A549 (cell line): Measurements from ENCODE around the gene ANKRD17. TPM values are rescaled to one million over a fixed set of nuclear protein-coding genes. Genes with fewer than 3 reads are reported as not detected.
"Not testable (repeated sequence)": the region's sequence is repeated elsewhere in the genome, so short reads cannot be mapped to it uniquely, and the experiment has no call there.

Experiments used
- ATAC-seq, 2 experiments: fragments of 200-7000 bp in 1 of 2; fragments of >200 bp in 1 of 2; cut with Nextera tagmentation in 1 of 2; cut with Tn5 transposase in 1 of 2; 3 replicates each; pipeline versions ENCODE4 v1.8.0 to v1.9.1; 2018 to 2020; ENCODE audit warnings: mild to moderate bottlenecking in 1 of 2, moderate library complexity in 1 of 2
- CTCF ChIA-PET: fragments of 300-600 bp; sonication (Branson Sonifier 250); formaldehyde crosslinking; extraction: SDS; loops from one replicate; lab custom pipeline; 2021; ENCODE audit warnings: antibody characterized with exemption, inconsistent platforms; lab: Yijun Ruan, JAX
- POLR2A ChIA-PET: fragments of 350-600 bp; formaldehyde crosslinking; extraction: SDS; loops from one replicate; lab custom pipeline; 2021; ENCODE audit warnings: antibody characterized with exemption, inconsistent platforms; lab: Yijun Ruan, JAX
- DNase-seq, 2 experiments: peaks; one replicate each; pipeline versions ENCODE4 v3.0.0 to v3.0.0-alpha.2; 2011 to 2016; ENCODE audit warnings: low read depth in 1 of 2, low spot score in 1 of 2
- FAIRE-seq: peaks from 2 replicates; lab custom pipeline; 2011; peaks lifted over from hg19 to GRCh38; lab: Jason Lieb, UNC
- H3K27ac ChIP-seq, 2 experiments: fragments of >200 bp; sonication (Bioruptor Twin); formaldehyde crosslinking; 3 replicates each; pipeline ENCODE4 v1.5.1; 2016 to 2017
- H3K4me1 ChIP-seq: fragments of >200 bp; sonication (Bioruptor Twin); formaldehyde crosslinking; 3 replicates; pipeline ENCODE4 v1.6.1; 2016
- H3K4me2 ChIP-seq: fragments of >200 bp; sonication (Bioruptor Twin); formaldehyde crosslinking; 3 replicates; pipeline ENCODE4 v1.6.1; 2016
- H3K4me3 ChIP-seq: fragments of >200 bp; sonication (Bioruptor Twin); formaldehyde crosslinking; 3 replicates; pipeline ENCODE4 v1.5.1; 2016
- H3K9me3 ChIP-seq: fragments of >200 bp; sonication (Bioruptor Twin); formaldehyde crosslinking; 3 replicates; pipeline ENCODE4 v1.6.1; 2016
- BHLHE40 ChIP-seq: IDR thresholded peaks from 2 replicates; pipeline ENCODE4 v1.6.1; 2012; ENCODE audit warnings: low read depth, low read length, inconsistent platforms
- CBX2 ChIP-seq: fragments of 200-600 bp; sonication (generic); IDR thresholded peaks from 2 replicates; pipeline ENCODE4 v1.6.1; 2016; ENCODE audit warnings: low read depth, mild to moderate bottlenecking, borderline replicate concordance
- CBX8 ChIP-seq: fragments of 200-600 bp; sonication (generic); IDR thresholded peaks from 2 replicates; pipeline ENCODE4 v1.6.1; 2016
- CEBPB ChIP-seq, 2 experiments: fragments of >200 bp in 1 of 2; sonication (Bioruptor Twin) in 1 of 2; formaldehyde crosslinking in 1 of 2; IDR thresholded peaks; 2 replicates each; pipeline ENCODE4 v1.6.1; 2012 to 2016
- CHD2 ChIP-seq: fragments of 150-350 bp; IDR thresholded peaks from 2 replicates; pipeline ENCODE4 v1.6.1; 2014; ENCODE audit warnings: low read length; ENCODE audit not compliant: partially characterized antibody
- CHD4 ChIP-seq: fragments of 200-600 bp; sonication (generic); IDR thresholded peaks from 2 replicates; pipeline ENCODE4 v1.6.1; 2016; ENCODE audit warnings: antibody characterized with exemption, mild to moderate bottlenecking, borderline replicate concordance
- E2F6 ChIP-seq: IDR thresholded peaks from 2 replicates; pipeline ENCODE4 v1.6.1; 2012; ENCODE audit warnings: low read depth, borderline replicate concordance
- EHF ChIP-seq: fragments of 250-450 bp; sonication (Bioruptor Pico); IDR thresholded peaks from 2 replicates; pipeline ENCODE4 v1.5.0; 2020; ENCODE audit warnings: mild to moderate bottlenecking
- EP300 ChIP-seq, 2 experiments: fragments of >200 bp; sonication (Bioruptor Twin); formaldehyde crosslinking; IDR thresholded peaks; 2 replicates in 1 of 2; 3 replicates in 1 of 2; pipeline ENCODE4 v1.6.1; 2016 to 2017
- FOXS1 ChIP-seq: fragments of 250-450 bp; sonication (Bioruptor Pico); IDR thresholded peaks from 2 replicates; pipeline ENCODE4 v1.5.0; 2020; ENCODE audit warnings: mild to moderate bottlenecking, moderate library complexity
- HEYL ChIP-seq: fragments of 250-450 bp; sonication (Bioruptor Pico); IDR thresholded peaks from 2 replicates; pipeline ENCODE4 v1.8.0; 2021; ENCODE audit warnings: mild to moderate bottlenecking, moderate library complexity
- HOXB13 ChIP-seq: fragments of 250-450 bp; sonication (Bioruptor Pico); IDR thresholded peaks from 2 replicates; pipeline ENCODE4 v1.5.0; 2020; ENCODE audit warnings: low read depth, mild to moderate bottlenecking, moderate library complexity
- MYC ChIP-seq: IDR thresholded peaks from 2 replicates; pipeline ENCODE4 v1.6.1; 2012; ENCODE audit warnings: mild to moderate bottlenecking, inconsistent platforms, low read length, improper control_type of control experiment, borderline replicate concordance
- PBX3 ChIP-seq: IDR thresholded peaks from 2 replicates; pipeline ENCODE4 v1.6.1; 2012
- PHF8 ChIP-seq: fragments of 200-600 bp; sonication (generic); IDR thresholded peaks from 2 replicates; pipeline ENCODE4 v1.6.1; 2016; ENCODE audit warnings: low read depth, mild to moderate bottlenecking, antibody characterized with exemption, moderate library complexity, borderline replicate concordance
- POLR2A ChIP-seq: IDR thresholded peaks from 2 replicates; pipeline ENCODE4 v1.6.1; 2012; ENCODE audit warnings: mild to moderate bottlenecking, low read length
- RAD21 ChIP-seq, 2 experiments: fragments of >200 bp in 1 of 2; sonication (Bioruptor Twin) in 1 of 2; formaldehyde crosslinking in 1 of 2; IDR thresholded peaks in 1 of 2; conservative IDR thresholded peaks in 1 of 2; 2 replicates in 1 of 2; 3 replicates in 1 of 2; pipeline ENCODE4 v1.6.1; 2012 to 2018; ENCODE audit warnings: inconsistent platforms in 1 of 2
- RNF2 ChIP-seq: fragments of 200-600 bp; sonication (generic); IDR thresholded peaks from 2 replicates; pipeline ENCODE4 v1.6.1; 2016; ENCODE audit warnings: low read depth, mild to moderate bottlenecking, antibody characterized with exemption, moderate library complexity, borderline replicate concordance
- ZSCAN20 ChIP-seq: fragments of 250-450 bp; sonication (Bioruptor Pico); IDR thresholded peaks from 2 replicates; pipeline ENCODE4 v1.8.0; 2022; ENCODE audit warnings: mild to moderate bottlenecking, moderate library complexity
- WGBS: methylation state at CpG from one replicate; pipeline ENCODE4 v1.1.6; 2017; ENCODE audit errors: missing lambda C conversion rate; 5-methylcytosine and 5-hydroxymethylcytosine counted together
- polyA plus RNA-seq, 4 experiments: library from polyadenylated mRNA; depleted of rRNA in 3 of 4; stranded (reverse); fragments of >200 nt; fragmentation: RNase III in 1 of 4; extraction: RNeasy Plus Mini Kit Qiagen cat#74134 plus additional on column Dnase treatment in 1 of 4; gene quantifications; 2 replicates in 3 of 4; 3 replicates in 1 of 4; pipeline ENCODE4 v1.2.3, GENCODE V29; 2011 to 2017
- TF ChIP-seq, protein P1 (sequence below): fragments of >200 bp; sonication (Bioruptor Twin); formaldehyde crosslinking; IDR thresholded peaks from 3 replicates; pipeline ENCODE4 v1.5.1; 2016
- TF ChIP-seq, protein P2 (sequence below): fragments of >200 bp; sonication (Bioruptor Twin); formaldehyde crosslinking; IDR thresholded peaks from 2 replicates; pipeline ENCODE4 v1.6.1; 2016

Gene ANKRD17
- polyA plus RNA-seq, 2 of the 4 experiments (the other 2 are of a cell fraction): 18.1 to 43.5 TPM

DNA sequence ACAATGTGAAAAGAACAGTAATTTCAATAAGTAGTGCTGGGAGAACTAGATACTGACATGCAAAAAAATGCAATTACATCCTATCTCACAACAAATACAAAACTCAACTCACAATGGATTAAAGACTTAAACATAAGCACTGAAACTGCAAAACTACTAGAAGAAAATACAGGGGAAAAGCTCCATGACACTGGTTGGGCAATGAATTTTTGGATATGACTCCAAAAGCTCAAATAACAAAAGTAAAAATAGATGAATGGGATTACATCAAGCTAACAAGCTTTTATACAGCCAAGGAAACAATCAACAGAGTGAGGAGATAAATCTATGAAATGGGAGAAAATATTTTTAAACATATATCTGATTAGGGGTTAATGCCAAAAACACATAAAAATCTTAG is 53.1 kb downstream of the ANKRD17 start:
- no peak for DNase-seq
- H3K27ac ChIP-seq: no peak overlapping the region
- ATAC-seq: no peak
- H3K9me3 ChIP-seq: no peaks in the 10 kb centered on the region
- H3K4me2 ChIP-seq: no peak overlapping the region
- H3K4me1 ChIP-seq: 0 out of 3 replicates have a peak, but pooled peaks cover 10% of the 10 kb centered on the region
- CTCF ChIA-PET: no interaction called here
- POLR2A ChIA-PET: no interaction called here
- no peak overlapping the region for H3K4me3 ChIP-seq
- FAIRE-seq: no peak
- no peak for TF ChIP-seq RAD21 (conservative IDR thresholded peaks at IDR 0.05 in 1 of 2, IDR thresholded peaks at IDR 0.05 in 1 of 2)
- TF ChIP-seq EHF: no peak
- TF ChIP-seq EP300 (IDR thresholded peaks at IDR 0.05): no peak
- TF ChIP-seq HOXB13 (CRISPR knock-in tag): no peak
- no peak for TF ChIP-seq CBX2
- no peak for TF ChIP-seq CBX8
- TF ChIP-seq HEYL: no peak
- no peak for TF ChIP-seq PHF8
- TF ChIP-seq RNF2: no peak
- TF ChIP-seq E2F6: no peak
- no peak for TF ChIP-seq ZSCAN20
- TF ChIP-seq FOXS1 (CRISPR knock-in tag): no peak
- TF ChIP-seq, protein P1, sequence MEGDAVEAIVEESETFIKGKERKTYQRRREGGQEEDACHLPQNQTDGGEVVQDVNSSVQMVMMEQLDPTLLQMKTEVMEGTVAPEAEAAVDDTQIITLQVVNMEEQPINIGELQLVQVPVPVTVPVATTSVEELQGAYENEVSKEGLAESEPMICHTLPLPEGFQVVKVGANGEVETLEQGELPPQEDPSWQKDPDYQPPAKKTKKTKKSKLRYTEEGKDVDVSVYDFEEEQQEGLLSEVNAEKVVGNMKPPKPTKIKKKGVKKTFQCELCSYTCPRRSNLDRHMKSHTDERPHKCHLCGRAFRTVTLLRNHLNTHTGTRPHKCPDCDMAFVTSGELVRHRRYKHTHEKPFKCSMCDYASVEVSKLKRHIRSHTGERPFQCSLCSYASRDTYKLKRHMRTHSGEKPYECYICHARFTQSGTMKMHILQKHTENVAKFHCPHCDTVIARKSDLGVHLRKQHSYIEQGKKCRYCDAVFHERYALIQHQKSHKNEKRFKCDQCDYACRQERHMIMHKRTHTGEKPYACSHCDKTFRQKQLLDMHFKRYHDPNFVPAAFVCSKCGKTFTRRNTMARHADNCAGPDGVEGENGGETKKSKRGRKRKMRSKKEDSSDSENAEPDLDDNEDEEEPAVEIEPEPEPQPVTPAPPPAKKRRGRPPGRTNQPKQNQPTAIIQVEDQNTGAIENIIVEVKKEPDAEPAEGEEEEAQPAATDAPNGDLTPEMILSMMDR: no peak
- no peak for TF ChIP-seq BHLHE40
- TF ChIP-seq POLR2A: no peak
- TF ChIP-seq MYC: no peak

DNA sequence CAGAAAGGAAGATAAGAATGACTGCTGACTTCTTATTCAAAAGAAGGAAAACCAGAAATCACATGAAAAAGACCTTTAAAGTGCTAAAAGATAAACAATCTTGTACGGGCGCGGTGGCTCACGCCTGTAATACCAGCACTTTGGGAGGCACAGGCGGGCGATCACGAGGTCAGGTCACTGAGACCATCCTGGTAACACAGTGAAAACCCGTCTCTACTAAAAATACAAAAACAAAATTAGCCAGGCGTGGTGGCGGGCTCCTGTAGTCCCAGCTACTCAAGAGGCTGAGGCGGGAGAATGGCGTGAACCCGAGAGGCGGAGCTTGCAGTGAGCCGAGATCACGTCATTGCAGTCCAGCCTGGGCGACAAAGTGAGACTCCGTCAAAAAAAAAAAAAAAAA is 54.6 kb downstream of the ANKRD17 start:
- ATAC-seq, H3K9me3 ChIP-seq, H3K4me3 ChIP-seq, FAIRE-seq, POLR2A ChIA-PET, DNase-seq, H3K27ac ChIP-seq, H3K4me2 ChIP-seq: not testable (repeated sequence)
- WGBS: 94% methylated on average over 17 of the region's 18 CpGs
- peaks cover 15% of the 10 kb centered on the region; the same call in 1 of the 3 replicates for H3K4me1 ChIP-seq
- CTCF ChIA-PET: interaction anchor here (0.6 kb wide), 1 partner anchor 31 kb away, joined by 5 read pairs; no protein-coding TSS in a partner anchor

DNA sequence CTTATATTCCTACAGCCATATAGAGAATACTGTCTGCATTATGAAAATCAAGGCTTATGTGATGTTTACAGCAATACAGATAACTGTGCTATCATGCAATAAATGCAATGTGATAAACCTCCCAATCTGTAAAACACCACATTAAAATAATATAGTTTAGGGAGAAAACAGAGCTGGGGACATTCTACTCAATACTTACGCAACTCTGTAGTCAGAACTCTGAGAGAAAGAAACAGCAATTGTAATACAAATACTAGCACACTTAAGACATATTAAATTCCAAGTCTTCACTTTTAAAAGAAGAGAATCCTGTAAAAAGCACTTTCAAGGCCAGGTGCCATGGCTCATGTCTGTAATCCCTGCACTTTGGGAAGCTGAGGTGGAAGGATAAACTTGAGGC is 61.4 kb downstream of the ANKRD17 start:
- peaks cover 38% of the 10 kb centered on the region; the same call in 2 of the 3 replicates for H3K4me1 ChIP-seq
- TF ChIP-seq CEBPB (IDR thresholded peaks at IDR 0.05): peak in 1 of 2 experiments; percentile 18; a peak in 1 of 4 replicates
- TF ChIP-seq, protein P2, sequence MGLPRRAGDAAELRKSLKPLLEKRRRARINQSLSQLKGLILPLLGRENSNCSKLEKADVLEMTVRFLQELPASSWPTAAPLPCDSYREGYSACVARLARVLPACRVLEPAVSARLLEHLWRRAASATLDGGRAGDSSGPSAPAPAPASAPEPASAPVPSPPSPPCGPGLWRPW: no peak
- H3K4me2 ChIP-seq: no peak overlapping the region
- WGBS: 88% methylated on average over 1 of the region's 1 CpG
- H3K9me3 ChIP-seq: no peaks in the 10 kb centered on the region
- CTCF ChIA-PET: interaction anchor here (1.2 kb wide), 1 partner anchor 60 kb away, joined by 3 read pairs; no protein-coding TSS in a partner anchor
- ATAC-seq (no peak), DNase-seq (no peak), FAIRE-seq (no peak)
- H3K4me3 ChIP-seq: no peak overlapping the region
- H3K27ac ChIP-seq: no peak overlapping the region
- POLR2A ChIA-PET: interaction anchor here (0.5 kb wide), 1 partner anchor 11 kb away, joined by 3 read pairs; no protein-coding TSS in a partner anchor

DNA sequence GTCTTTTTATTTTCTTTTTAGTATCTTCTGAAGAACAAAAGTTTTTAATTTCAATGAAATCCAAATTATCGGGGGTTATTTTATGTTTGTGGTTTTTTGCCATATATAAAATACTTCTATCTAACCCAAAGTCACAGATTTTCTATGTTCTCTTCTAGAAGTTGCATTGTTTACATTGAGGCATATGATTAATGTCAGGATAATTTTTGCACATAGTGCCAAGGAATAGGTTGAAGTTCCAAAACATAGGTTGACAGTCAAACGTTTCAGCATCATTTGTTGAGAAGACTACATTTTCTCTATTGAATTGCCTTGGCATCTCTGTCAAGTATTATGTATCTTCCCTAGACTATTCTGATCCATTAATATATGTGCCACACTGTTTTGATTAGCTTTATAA is 64.5 kb downstream of the ANKRD17 start:
- TF ChIP-seq CHD4: no peak
- no peak for TF ChIP-seq CHD2
- no peak for TF ChIP-seq PBX3
- no peak for TF ChIP-seq POLR2A
- no peak for TF ChIP-seq E2F6
- ChIA-PET CTCF (no interaction called here), POLR2A (no interaction called here)
- no peak overlapping the region for H3K4me3 ChIP-seq
- no peak overlapping the region for H3K27ac ChIP-seq
- FAIRE-seq (no peak), ATAC-seq (no peak), DNase-seq (no peak)
- H3K9me3 ChIP-seq: no peaks in the 10 kb centered on the region
- 57% methylated on average over 2 of the region's 2 CpGs for WGBS
- H3K4me1 ChIP-seq: peaks cover 24% of the 10 kb centered on the region; the same call in 2 of the 3 replicates
- H3K4me2 ChIP-seq: no peak overlapping the region
